ENCODE data around the gene PHLDB1. TPM values are rescaled to one million over a fixed set of nuclear protein-coding genes. Genes with fewer than 3 reads are reported as not detected.
A peak's percentile ranks its signal among the peaks of the same experiment; 100 is the strongest.

Gene PHLDB1
- polyA plus RNA-seq, 1 donor from 2014 or later: not detected

DNA sequence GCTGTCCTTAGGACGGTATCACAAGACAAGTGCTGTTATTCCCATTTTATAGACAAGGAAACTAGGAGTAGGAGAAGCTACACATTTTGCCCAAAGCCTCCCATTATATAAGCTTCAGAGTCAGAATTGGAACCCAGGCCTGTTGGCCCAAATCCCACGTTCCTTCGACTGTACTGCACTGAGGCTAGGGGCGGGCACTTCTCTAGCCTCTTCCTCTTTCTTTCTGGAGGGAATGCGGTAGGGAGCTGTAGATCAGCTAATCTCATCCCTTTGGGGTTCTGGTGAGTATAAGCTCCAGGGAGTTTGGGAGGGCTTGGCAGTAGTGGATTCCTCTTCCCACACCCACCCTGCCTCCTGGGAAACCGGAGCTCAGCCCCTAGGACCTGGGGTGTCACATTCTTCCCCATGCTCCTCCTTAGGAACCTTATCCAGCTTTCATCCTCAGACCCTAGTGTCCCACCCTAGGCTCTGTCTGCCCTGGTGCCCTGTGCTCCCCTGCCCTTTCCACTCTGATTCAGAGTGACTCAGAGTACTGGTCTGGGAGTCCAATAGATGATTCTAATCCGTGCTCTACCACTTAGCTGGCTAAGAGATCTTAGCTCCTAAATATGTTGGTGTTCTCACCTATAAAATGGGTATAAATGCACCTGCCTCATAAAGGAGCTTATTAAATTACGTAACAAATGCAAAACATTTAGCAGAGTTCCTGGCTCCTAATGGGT, 29.3 kb downstream of the PHLDB1 start:
- H3K4me3 Mint-ChIP-seq: no peak overlapping the region
- no peaks in the 10 kb centered on the region for H3K9me3 Mint-ChIP-seq
- H3K27me3 Mint-ChIP-seq: peaks cover 5% of the 10 kb centered on the region
- H3K36me3 Mint-ChIP-seq: no peaks in the 10 kb centered on the region
- no peak overlapping the region for H3K27ac Mint-ChIP-seq
- no peaks in the 10 kb centered on the region for H3K4me1 Mint-ChIP-seq

- no peaks in the 10 kb centered on the region for H3K36me3 Mint-ChIP-seq
- H3K4me1 Mint-ChIP-seq: no peaks in the 10 kb centered on the region
- H3K4me3 Mint-ChIP-seq: no peak overlapping the region
- peak overlapping the region in 1 of 3 donors; percentile 2 for H3K27ac Mint-ChIP-seq
- no peaks in the 10 kb centered on the region for H3K9me3 Mint-ChIP-seq
- H3K27me3 Mint-ChIP-seq: peaks cover 2% of the 10 kb centered on the region
These were observed 31.3 kb downstream of the PHLDB1 start for GRCh38 chr11:118638726-118639125.

GRCh38 chr11:118639899-118640298, 32.5 kb downstream of the PHLDB1 start:
- no peaks in the 10 kb centered on the region for H3K9me3 Mint-ChIP-seq
- H3K27ac Mint-ChIP-seq: no peak overlapping the region
- H3K4me1 Mint-ChIP-seq: no peaks in the 10 kb centered on the region
- no peak overlapping the region for H3K4me3 Mint-ChIP-seq
- no peaks in the 10 kb centered on the region for H3K36me3 Mint-ChIP-seq
- H3K27me3 Mint-ChIP-seq: peaks cover 2% of the 10 kb centered on the region

DNA sequence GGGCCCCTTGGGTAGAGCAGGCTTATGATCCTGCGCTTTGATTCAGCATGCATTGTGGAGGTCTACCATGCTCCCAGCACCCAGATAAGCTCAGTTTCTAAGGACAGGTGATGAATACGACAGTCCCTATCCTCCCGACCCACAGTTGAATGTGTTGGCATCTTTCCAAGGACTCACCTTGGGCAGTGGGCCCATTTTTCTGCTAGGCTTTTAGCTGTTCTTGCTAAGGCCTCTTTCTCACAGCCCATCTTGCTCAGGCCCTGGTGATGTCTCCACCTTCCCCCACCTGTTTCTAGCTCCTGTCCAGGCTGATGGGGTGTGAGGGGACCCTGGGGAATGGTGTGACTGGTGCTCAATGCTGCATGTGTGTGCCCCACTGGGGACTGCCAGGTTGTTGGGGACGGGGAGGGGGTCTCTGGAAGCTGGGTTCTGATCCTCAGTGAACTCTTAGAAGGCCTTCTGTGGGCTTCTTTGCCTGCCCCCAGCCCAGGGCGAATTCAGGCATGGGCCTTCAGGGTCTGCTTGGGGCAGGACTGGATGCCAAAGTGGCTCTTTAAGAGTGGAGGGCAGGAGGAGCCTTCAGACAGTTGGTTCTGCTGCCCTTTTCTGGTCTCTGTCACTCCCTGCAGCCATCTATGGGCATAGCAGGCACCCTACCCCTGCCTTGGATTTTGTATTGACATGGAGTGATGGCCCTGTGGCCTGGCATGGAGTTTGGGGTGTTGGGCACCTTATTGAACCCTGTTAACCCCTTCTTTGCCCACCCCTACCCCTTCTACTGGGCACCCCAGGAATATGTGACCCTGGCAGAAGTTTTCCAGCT, 33.1 kb downstream of the PHLDB1 start:
- Mint-ChIP-seq H3K36me3 (no peaks in the 10 kb centered on the region), H3K27me3 (peaks cover 2% of the 10 kb centered on the region), H3K4me3 (no peak overlapping the region), H3K4me1 (no peaks in the 10 kb centered on the region), H3K9me3 (no peaks in the 10 kb centered on the region), H3K27ac (peak overlapping the region in 1 of 3 donors; percentile 16)

DNA sequence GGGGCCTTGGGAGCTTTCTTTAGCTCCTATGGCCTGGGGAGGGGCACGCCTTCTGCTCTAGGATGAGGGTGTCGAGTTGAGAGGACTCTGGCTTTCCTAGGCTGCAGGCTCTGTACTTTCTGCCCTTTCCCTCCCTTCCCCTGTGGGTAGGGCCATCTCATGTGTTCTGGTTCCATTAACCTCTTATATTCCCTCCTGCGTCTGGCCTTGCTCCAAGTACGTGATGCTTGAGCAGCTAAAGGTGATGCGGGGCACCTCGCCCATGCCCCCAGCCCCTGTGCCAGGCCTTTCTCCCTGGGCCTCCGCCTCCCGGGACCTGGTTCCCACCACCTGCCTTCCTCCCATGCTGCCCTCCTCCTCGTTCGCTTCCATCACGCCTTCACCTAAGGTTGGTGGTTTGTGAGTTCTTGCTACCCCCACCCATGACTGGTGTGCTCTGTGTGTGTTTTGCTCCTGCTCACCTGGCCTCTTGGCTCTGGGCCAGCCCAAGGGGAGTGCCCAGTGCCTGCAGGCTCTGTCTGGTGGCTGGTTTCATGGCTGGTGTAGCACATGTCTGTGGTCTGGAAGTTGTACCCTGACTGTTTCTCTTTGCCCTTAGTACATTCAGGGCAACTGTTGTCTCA, 34.1 kb downstream of the PHLDB1 start:
- H3K27ac Mint-ChIP-seq: peak overlapping the region in 1 of 3 donors; percentile 90

GRCh38 chr11:118643142-118643994, 36.0 kb downstream of the PHLDB1 start:
- H3K27ac Mint-ChIP-seq: no peak overlapping the region
- no peak overlapping the region for H3K4me3 Mint-ChIP-seq
- H3K27me3 Mint-ChIP-seq: peaks cover 2% of the 10 kb centered on the region
- no peaks in the 10 kb centered on the region for H3K36me3 Mint-ChIP-seq
- H3K9me3 Mint-ChIP-seq: no peaks in the 10 kb centered on the region
- no peaks in the 10 kb centered on the region for H3K4me1 Mint-ChIP-seq

More for the DNA sequence above, 34.1 kb downstream of the PHLDB1 start:
- H3K9me3 Mint-ChIP-seq: no peaks in the 10 kb centered on the region
- H3K36me3 Mint-ChIP-seq: no peaks in the 10 kb centered on the region
- H3K4me1 Mint-ChIP-seq: no peaks in the 10 kb centered on the region
- peaks cover 2% of the 10 kb centered on the region for H3K27me3 Mint-ChIP-seq
- no peak overlapping the region for H3K4me3 Mint-ChIP-seq

DNA sequence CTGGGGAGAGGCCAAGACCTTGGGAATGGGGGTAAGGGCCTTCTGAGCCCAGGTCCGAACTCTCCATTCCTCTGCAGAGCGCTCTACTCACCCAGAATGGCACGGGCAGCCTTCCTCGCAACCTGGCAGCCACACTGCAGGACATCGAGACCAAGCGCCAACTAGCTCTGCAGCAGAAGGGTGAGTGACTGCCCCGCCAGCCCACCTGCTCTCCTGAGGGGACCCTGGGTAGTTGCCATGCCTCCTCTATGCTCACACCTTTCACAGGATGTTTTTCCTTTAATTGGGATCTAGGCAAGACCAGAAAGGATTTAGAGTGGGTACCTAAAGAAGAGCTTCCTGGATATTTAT, 36.6 kb downstream of the PHLDB1 start:
- no peak overlapping the region for H3K27ac Mint-ChIP-seq
- no peaks in the 10 kb centered on the region for H3K9me3 Mint-ChIP-seq
- no peak overlapping the region for H3K4me3 Mint-ChIP-seq
- peaks cover 6% of the 10 kb centered on the region for H3K27me3 Mint-ChIP-seq
- H3K4me1 Mint-ChIP-seq: no peaks in the 10 kb centered on the region
- H3K36me3 Mint-ChIP-seq: no peaks in the 10 kb centered on the region

DNA sequence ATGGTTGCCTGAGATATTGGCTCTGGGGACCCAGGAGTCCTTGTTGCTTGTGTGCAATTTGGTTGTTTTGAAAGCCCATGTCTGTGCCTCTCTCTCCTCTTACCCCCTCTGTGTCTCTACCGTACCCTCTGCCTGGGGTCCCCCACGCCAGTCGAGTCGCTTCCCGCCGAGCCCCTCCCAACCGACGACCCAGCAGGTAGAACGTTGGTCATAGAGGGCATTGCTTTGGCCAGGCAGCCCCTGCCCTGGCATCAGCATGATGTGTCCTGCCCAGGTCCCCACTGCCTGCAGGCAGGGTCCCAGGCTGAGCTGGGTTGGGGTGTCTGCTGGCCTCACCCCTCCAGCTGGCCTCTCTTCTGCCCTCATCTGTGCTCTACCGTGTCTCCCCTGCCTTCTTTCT, 37.1 kb downstream of the PHLDB1 start:
- peaks cover 6% of the 10 kb centered on the region for H3K27me3 Mint-ChIP-seq
- H3K4me3 Mint-ChIP-seq: no peak overlapping the region
- H3K9me3 Mint-ChIP-seq: no peaks in the 10 kb centered on the region
- no peaks in the 10 kb centered on the region for H3K36me3 Mint-ChIP-seq
- no peak overlapping the region for H3K27ac Mint-ChIP-seq
- H3K4me1 Mint-ChIP-seq: no peaks in the 10 kb centered on the region

- no peaks in the 10 kb centered on the region for H3K4me1 Mint-ChIP-seq
- H3K9me3 Mint-ChIP-seq: no peaks in the 10 kb centered on the region
- H3K27me3 Mint-ChIP-seq: peaks cover 6% of the 10 kb centered on the region
- H3K27ac Mint-ChIP-seq: no peak overlapping the region
- H3K36me3 Mint-ChIP-seq: no peaks in the 10 kb centered on the region
- H3K4me3 Mint-ChIP-seq: no peak overlapping the region
These were observed 37.8 kb downstream of the PHLDB1 start for GRCh38 chr11:118645066-118645715.

GRCh38 chr11:118646393-118646792, 39.0 kb downstream of the PHLDB1 start:
- H3K27me3 Mint-ChIP-seq: peaks cover 6% of the 10 kb centered on the region
- no peak overlapping the region for H3K4me3 Mint-ChIP-seq
- H3K9me3 Mint-ChIP-seq: no peaks in the 10 kb centered on the region
- H3K27ac Mint-ChIP-seq: no peak overlapping the region
- no peaks in the 10 kb centered on the region for H3K36me3 Mint-ChIP-seq
- no peaks in the 10 kb centered on the region for H3K4me1 Mint-ChIP-seq

DNA sequence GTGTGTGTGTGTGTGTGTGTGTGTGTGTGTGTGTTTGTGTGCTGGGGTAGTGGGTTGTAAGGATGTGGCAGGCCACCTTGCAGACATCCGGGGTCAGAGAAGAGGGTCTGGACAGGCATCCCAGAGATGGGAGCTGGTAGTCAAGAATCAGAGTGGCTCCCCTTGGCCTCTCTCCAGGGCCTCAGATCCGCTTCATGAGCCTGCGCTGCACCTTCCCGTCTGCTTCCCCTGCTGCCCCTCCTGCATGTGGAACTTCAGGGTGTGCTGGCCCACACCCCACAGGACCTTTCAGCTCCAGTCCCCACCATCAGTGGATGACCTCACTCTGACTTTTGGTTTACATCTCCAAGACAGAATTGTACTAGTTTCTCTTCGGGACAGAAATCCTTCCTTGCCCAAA, 40.9 kb downstream of the PHLDB1 start:
- Mint-ChIP-seq H3K9me3 (no peaks in the 10 kb centered on the region), H3K36me3 (no peaks in the 10 kb centered on the region), H3K27ac (peak overlapping the region in 1 of 3 donors; percentile 20), H3K4me3 (no peak overlapping the region), H3K27me3 (peaks cover 6% of the 10 kb centered on the region), H3K4me1 (peaks cover 0 to 1% (median 1%) of the 10 kb centered on the region in 3 donors)

GRCh38 chr11:118649941-118650340, 42.5 kb downstream of the PHLDB1 start:
- no peak overlapping the region for H3K27ac Mint-ChIP-seq
- no peaks in the 10 kb centered on the region for H3K36me3 Mint-ChIP-seq
- peaks cover 6% of the 10 kb centered on the region for H3K27me3 Mint-ChIP-seq
- no peaks in the 10 kb centered on the region for H3K9me3 Mint-ChIP-seq
- no peak overlapping the region for H3K4me3 Mint-ChIP-seq
- H3K4me1 Mint-ChIP-seq: peaks cover 0 to 1% (median 1%) of the 10 kb centered on the region in 3 donors

DNA sequence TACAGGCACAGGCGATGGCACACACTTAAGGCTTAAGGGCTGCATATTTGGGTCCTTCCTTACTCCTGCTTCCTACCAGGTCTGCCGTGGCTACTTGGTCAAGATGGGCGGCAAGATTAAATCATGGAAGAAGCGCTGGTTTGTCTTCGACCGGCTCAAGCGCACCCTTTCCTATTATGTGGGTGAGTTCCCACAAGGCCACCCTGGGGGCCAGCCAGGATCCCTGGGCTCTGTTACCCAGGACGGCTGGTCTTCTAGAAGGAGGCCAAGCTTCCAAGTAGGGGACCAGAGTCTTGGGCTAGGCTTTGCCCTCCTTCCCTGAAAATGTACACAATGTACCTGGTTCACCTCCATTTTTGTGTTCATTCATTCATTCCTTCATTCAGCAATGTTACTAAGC, 43.0 kb downstream of the PHLDB1 start:
- Mint-ChIP-seq H3K4me1 (peaks cover 0 to 1% (median 1%) of the 10 kb centered on the region in 3 donors), H3K9me3 (no peaks in the 10 kb centered on the region), H3K4me3 (no peak overlapping the region), H3K36me3 (no peaks in the 10 kb centered on the region), H3K27ac (no peak overlapping the region), H3K27me3 (peaks cover 4% of the 10 kb centered on the region)

DNA sequence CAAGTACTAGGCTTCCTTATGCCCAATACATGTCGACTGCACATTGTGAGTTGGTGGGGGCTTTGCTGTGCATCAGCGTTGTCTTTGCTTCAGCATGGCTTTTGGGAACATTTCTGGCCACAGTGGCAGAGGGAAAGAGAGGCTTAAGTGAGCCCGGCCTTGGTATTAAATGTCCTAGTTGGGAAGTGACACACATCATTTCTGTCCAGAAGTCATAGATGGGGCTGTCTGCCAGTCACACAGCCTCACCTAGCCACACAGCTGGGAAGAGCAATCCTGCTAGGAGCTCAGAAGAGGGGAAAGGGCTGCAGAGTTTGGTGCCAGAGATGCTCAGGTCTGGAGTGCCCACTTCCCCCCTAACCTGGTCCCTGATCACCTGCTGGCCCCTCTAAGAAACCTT, 44.4 kb downstream of the PHLDB1 start:
- Mint-ChIP-seq H3K27me3 (peaks cover 4% of the 10 kb centered on the region), H3K4me1 (peaks cover 0 to 1% (median 1%) of the 10 kb centered on the region in 3 donors), H3K4me3 (peak overlapping the region in 1 of 4 donors; percentile 68), H3K27ac (no peak overlapping the region), H3K36me3 (no peaks in the 10 kb centered on the region), H3K9me3 (no peaks in the 10 kb centered on the region)
